Suppressor macrophage (primary cell): ENCODE data around the gene IFT80.
"Not testable (repeated sequence)": the region's sequence is repeated elsewhere in the genome, so short reads cannot be mapped to it uniquely, and the experiment has no call there.

Experiments
- DNase-seq, 4 experiments: peaks; one replicate each; pipeline ENCODE4 v3.0.0-alpha.2; 2020 to 2022

Gene IFT80

GRCh38 chr3:160400030-160400701 lies 1.1 kb upstream of the IFT80 start:
- peak; percentile 83 to 91 (median 86) for DNase-seq

GRCh38 chr3:160398820-160399124 lies 253 bp downstream of the IFT80 start:
- DNase-seq, result no peak

GRCh38 chr3:160395297-160395696 lies 3.7 kb downstream of the IFT80 start:
- DNase-seq, result no peak

- DNase-seq, result no peak
Measured at GRCh38 chr3:160394009-160394392, 5.0 kb downstream of the IFT80 start.

- no peak for DNase-seq
Measured at GRCh38 chr3:160393346-160394008, 5.5 kb downstream of the IFT80 start.

- no peak for DNase-seq
Measured at GRCh38 chr3:160392798-160393197, 6.2 kb downstream of the IFT80 start.

GRCh38 chr3:160390565-160391138 lies 8.4 kb downstream of the IFT80 start:
- DNase-seq, result no peak

- no peak for DNase-seq
Measured at GRCh38 chr3:160384639-160385318, 14.2 kb downstream of the IFT80 start.

GRCh38 chr3:160381470-160381869 lies 17.6 kb downstream of the IFT80 start:
- DNase-seq, result peak in 3 of 4 experiments; percentile 15 to 52 (median 20)

- no peak for DNase-seq
Measured at GRCh38 chr3:160379628-160380214, 19.3 kb downstream of the IFT80 start.

- DNase-seq, result no peak
Measured at GRCh38 chr3:160378331-160379109, 20.5 kb downstream of the IFT80 start.

GRCh38 chr3:160376681-160377080 lies 22.3 kb downstream of the IFT80 start:
- no peak for DNase-seq

GRCh38 chr3:160374925-160375324 lies 24.1 kb downstream of the IFT80 start:
- no peak for DNase-seq

GRCh38 chr3:160374472-160374871 lies 24.6 kb downstream of the IFT80 start:
- DNase-seq, result no peak

GRCh38 chr3:160373655-160374054 lies 25.4 kb downstream of the IFT80 start:
- no peak for DNase-seq

- peak in 1 of 4 experiments; percentile 2 for DNase-seq
Measured at GRCh38 chr3:160372780-160373179, 26.2 kb downstream of the IFT80 start.

- DNase-seq, result no peak
Measured at GRCh38 chr3:160370987-160371857, 27.8 kb downstream of the IFT80 start.

- no peak for DNase-seq
Measured at GRCh38 chr3:160369784-160370183, 29.2 kb downstream of the IFT80 start.

- DNase-seq, result peak; percentile 8 to 72 (median 44)
Measured at GRCh38 chr3:160368804-160369203, 30.2 kb downstream of the IFT80 start.

GRCh38 chr3:160365869-160366522 lies 33.0 kb downstream of the IFT80 start:
- no peak for DNase-seq

- DNase-seq, result not testable (repeated sequence)
Measured at GRCh38 chr3:160362896-160363295, 36.1 kb downstream of the IFT80 start.
